ENCODE results near the gene ADAMTS14.

The ADAMTS14 gene

GRCh38 chr10:70695241-70696030 is 23.1 kb downstream of the ADAMTS14 start:
- no peak for TF ChIP-seq CTCF (IDR thresholded peaks at IDR 0.05; ENCODE audit: extremely low read depth, missing control alignments)

GRCh38 chr10:70698211-70698610 is 25.9 kb downstream of the ADAMTS14 start:
- no peak for DNase-seq (ENCODE audit: low spot score)
- no peak for TF ChIP-seq CTCF (IDR thresholded peaks at IDR 0.05; ENCODE audit: extremely low read depth, missing control alignments)

More at GRCh38 chr10:70695241-70696030, 23.1 kb downstream of the ADAMTS14 start:
- no peak for DNase-seq (ENCODE audit: low spot score)

- TF ChIP-seq CTCF (IDR thresholded peaks at IDR 0.05; ENCODE audit: extremely low read depth, missing control alignments) = no peak
- DNase-seq (ENCODE audit: low spot score) = no peak
Measured at GRCh38 chr10:70699063-70699658, 26.9 kb downstream of the ADAMTS14 start.

- TF ChIP-seq CTCF (IDR thresholded peaks at IDR 0.05; ENCODE audit: extremely low read depth, missing control alignments) = no peak
- DNase-seq (ENCODE audit: low spot score) = no peak
Measured at GRCh38 chr10:70699659-70700174, 27.4 kb downstream of the ADAMTS14 start.

- no peak for TF ChIP-seq CTCF (IDR thresholded peaks at IDR 0.05; ENCODE audit: extremely low read depth, missing control alignments)
- DNase-seq (ENCODE audit: low spot score) = no peak
Measured at GRCh38 chr10:70702190-70702763, 30.0 kb downstream of the ADAMTS14 start.

- TF ChIP-seq CTCF (IDR thresholded peaks at IDR 0.05; ENCODE audit: extremely low read depth, missing control alignments) = no peak
- no peak for DNase-seq (ENCODE audit: low spot score)
Measured at GRCh38 chr10:70704211-70704610, 31.9 kb downstream of the ADAMTS14 start.
